Lower leg skin (tissue), 3 donors: ENCODE results near the gene TEX54.

ENCODE experiments used
- POLR2A ChIP-seq, 2 donors: fragments of 450-650 bp; IDR thresholded peaks; one replicate each; pipeline ENCODE4 v1.6.1; 2016 to 2017; ENCODE audit warnings: antibody characterized with exemption in 2 of 2, mild to moderate bottlenecking in 1 of 2, moderate library complexity in 1 of 2
- TF ChIP-seq, protein P1 (sequence below), 3 donors: fragments of 450-650 bp; IDR thresholded peaks; one replicate each; pipeline ENCODE4 v1.5.1; 2016; ENCODE audit warnings: antibody characterized with exemption in 3 of 3, mild to moderate bottlenecking in 3 of 3, moderate library complexity in 2 of 3

DNA sequence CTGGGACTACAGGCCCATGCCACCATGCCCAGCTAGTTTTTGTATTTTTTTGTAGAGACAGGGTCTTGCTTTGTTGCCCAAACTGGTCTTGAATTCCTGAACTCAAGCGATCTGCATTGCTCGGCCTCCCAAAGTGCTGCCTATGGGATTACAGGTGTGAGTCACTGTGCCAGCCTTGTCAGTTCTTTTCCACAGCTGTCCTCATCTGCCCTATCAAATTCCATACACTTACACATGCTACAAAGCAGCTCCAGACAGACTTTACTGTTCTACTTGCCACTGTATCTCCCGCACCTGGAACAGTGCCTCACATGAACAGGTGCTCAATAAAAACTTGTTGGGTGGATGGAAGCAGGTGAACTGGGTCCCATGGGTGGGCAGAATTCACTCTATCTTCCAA lies 9.0 kb downstream of the TEX54 start:
- TF ChIP-seq, protein P1, sequence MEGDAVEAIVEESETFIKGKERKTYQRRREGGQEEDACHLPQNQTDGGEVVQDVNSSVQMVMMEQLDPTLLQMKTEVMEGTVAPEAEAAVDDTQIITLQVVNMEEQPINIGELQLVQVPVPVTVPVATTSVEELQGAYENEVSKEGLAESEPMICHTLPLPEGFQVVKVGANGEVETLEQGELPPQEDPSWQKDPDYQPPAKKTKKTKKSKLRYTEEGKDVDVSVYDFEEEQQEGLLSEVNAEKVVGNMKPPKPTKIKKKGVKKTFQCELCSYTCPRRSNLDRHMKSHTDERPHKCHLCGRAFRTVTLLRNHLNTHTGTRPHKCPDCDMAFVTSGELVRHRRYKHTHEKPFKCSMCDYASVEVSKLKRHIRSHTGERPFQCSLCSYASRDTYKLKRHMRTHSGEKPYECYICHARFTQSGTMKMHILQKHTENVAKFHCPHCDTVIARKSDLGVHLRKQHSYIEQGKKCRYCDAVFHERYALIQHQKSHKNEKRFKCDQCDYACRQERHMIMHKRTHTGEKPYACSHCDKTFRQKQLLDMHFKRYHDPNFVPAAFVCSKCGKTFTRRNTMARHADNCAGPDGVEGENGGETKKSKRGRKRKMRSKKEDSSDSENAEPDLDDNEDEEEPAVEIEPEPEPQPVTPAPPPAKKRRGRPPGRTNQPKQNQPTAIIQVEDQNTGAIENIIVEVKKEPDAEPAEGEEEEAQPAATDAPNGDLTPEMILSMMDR (IDR thresholded peaks at IDR 0.05) = no peak
- TF ChIP-seq POLR2A (IDR thresholded peaks at IDR 0.05) = no peak
